Fibroblast of mammary gland (primary cell): ENCODE data around the gene NIT1.

Experiments
- DNase-seq: peaks from one replicate; pipeline ENCODE4 v3.0.0-alpha.2; 2010; ENCODE audit warnings: low read depth
- H3K4me3 ChIP-seq: 2 replicates; pipeline ENCODE4 v1.5.1; 2011; ENCODE audit warnings: low read depth, mild to moderate bottlenecking, low read length, moderate library complexity; ENCODE audit not compliant: control insufficient read depth
- TF ChIP-seq, protein P1 (sequence below): conservative IDR thresholded peaks from 2 replicates; pipeline ENCODE4 v1.5.1; 2011; ENCODE audit warnings: low read depth, low read length, inconsistent platforms; ENCODE audit not compliant: control insufficient read depth, insufficient read depth

The NIT1 gene

DNA sequence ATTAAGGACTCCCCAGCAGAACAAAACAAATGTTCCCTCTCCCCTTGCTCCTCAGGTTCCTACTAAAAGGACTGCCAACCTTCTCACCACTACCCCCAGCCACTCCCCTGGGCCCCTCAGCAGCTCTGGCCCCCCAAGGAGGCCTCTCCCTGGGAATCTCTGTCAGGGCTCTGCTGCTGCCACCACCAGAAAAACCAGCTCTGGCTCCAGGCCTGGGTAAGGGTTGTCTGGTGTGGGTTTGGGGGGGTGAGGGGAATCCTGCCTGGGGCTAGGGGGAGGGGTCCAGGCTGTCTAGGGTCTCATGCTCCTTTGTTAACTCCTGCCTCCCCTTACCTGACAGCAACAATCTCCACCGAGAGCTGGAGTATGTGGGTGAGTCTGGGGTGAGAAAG is 33.3 kb upstream of the NIT1 start:
- no peak overlapping the region for H3K4me3 ChIP-seq
- TF ChIP-seq, protein P1, sequence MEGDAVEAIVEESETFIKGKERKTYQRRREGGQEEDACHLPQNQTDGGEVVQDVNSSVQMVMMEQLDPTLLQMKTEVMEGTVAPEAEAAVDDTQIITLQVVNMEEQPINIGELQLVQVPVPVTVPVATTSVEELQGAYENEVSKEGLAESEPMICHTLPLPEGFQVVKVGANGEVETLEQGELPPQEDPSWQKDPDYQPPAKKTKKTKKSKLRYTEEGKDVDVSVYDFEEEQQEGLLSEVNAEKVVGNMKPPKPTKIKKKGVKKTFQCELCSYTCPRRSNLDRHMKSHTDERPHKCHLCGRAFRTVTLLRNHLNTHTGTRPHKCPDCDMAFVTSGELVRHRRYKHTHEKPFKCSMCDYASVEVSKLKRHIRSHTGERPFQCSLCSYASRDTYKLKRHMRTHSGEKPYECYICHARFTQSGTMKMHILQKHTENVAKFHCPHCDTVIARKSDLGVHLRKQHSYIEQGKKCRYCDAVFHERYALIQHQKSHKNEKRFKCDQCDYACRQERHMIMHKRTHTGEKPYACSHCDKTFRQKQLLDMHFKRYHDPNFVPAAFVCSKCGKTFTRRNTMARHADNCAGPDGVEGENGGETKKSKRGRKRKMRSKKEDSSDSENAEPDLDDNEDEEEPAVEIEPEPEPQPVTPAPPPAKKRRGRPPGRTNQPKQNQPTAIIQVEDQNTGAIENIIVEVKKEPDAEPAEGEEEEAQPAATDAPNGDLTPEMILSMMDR, result no peak
- DNase-seq, result no peak

DNA sequence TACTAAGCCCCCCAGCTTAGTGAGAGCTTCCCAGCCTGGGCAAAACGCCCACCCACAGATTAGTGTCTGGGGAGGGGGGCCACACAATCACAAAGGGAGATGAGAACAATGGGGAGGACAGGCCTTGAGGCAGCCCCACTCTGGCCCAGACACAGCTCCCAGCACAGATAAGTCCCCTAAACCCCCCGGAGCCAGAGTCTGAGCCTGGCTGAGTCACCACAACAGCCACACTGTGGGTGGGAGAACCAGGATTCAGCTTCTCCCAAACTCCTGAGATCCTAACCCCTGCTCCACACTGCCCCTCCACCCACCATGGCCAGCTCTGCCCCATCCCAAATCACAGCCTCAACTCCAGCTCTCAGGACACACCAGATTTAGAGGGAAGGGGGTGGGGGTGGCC is 32.7 kb upstream of the NIT1 start:
- peak; percentile 49 for DNase-seq
- TF ChIP-seq, protein P1, result no peak
- no peak overlapping the region for H3K4me3 ChIP-seq

DNA sequence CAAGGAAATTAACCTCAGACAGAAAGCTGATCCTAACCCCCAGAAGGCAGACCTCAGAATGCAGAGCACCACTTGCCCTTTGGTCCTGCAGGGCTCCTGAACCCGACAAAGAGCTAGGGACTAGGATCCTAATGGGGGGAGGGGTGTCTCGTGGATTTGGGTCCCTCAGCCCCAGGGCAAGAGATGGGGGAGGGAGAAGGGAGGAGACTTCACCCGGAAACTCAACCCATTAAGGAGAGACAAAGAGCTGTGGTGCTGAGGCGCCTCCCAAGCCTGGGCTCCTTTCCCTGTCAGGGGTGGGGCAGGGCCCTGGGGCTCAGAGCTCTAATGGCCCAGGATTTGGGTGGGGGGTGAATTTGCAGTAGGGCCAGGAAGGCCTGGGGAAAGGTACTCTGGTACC is 31.4 kb upstream of the NIT1 start:
- TF ChIP-seq, protein P1, result no peak
- H3K4me3 ChIP-seq, result no peak overlapping the region

DNA sequence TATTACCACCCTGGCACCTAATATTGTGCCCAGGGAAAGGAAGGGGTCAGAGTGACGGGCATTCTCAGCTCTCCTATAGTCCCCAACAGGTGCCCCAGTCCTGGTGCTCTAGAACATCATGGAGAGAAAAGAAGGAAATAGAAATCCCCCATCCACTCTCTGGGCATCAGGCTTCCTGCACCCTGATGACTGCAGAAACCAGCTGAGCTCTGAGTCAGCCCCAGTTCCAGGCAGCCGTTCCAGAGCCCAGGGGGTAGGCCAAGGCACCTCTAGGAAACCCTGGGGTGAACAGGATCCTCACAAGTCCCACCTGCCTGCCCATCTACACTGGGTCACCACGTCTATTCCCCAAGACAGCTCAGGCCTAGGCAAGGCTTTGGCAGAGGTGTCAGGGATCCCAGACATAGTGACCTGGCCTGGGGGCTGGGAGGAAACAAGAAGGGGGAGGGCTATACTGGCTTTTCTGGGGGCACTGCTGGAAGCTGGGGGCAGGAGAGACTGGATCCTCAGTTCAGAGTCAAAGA is 29.3 kb upstream of the NIT1 start:
- DNase-seq, result peak; percentile 68
- H3K4me3 ChIP-seq, result no peak overlapping the region
- TF ChIP-seq, protein P1, result no peak

More for the DNA sequence above, 31.4 kb upstream of the NIT1 start:
- no peak for DNase-seq

DNA sequence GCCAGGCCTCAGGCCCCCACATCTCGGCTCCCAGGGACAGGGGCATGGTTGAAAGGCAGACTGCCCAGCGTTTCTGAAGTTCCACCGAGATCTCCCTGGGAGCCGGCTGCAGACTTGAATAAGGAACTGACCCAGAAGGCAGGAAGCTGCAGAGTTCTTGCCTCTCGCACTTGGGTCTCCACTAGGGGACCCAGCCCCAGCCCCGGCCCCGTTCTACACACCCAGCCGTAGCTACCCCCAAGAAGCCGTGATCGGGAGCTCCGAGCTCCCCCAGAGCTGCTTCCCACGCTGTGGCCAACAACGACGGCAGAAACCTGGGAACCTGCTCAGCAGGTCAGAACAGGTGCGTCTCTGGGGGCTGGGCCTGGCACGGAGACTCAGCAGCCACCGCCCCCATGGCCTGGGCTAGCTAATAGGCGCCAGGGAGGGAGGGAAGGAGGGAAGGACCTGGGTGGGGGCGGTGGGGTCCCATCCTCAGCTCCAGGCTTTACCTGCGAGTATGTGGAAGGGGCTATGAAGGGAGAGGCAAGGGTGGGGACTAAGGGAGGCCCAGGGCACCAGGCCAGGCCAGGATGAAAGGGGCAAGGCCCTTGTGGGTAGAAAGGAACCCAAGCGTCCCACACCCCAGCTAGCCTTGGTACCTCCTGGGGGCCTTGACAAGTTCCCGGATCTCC is 28.5 kb upstream of the NIT1 start, which contains the start of gene NECTIN4:
Gene NECTIN4, minus strand, starts transcription at position 308 of the 674 bp plus-strand sequence. Its CDS starts 262 bp downstream, at position 46.
- TF ChIP-seq, protein P1, result no peak
- DNase-seq, result no peak
- H3K4me3 ChIP-seq, result no peak within 1 kb of the TSS

DNA sequence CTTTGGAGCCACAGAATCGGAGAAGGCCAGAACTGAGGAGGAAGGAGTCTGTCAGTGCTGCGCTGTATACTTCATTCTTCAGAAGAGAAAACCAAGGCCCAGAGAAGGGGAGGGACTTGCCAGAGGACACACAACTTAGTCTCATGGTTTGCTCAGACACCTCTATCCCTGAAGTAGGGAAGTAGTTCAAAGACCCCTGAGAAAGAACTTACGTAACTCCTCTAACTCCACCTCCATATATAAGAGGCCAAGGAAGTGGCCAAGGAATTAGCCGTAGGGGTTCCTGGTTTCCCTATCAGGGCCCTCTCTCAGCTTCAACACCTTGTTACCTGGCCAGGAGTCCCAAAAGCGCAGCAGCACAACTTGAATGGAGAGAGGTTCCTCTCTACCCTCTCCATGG is 28.0 kb upstream of the NIT1 start:
- TF ChIP-seq, protein P1, result no peak
- DNase-seq, result no peak
- no peak overlapping the region for H3K4me3 ChIP-seq
